PFSK-1 (cell line): ENCODE data around the gene EIF5A.

Experiments used
- FOXP2 ChIP-seq: optimal IDR thresholded peaks from 2 replicates; pipeline ENCODE3; 2011; ENCODE audit warnings: borderline replicate concordance, control low read depth, inconsistent platforms; ENCODE audit not compliant: insufficient read depth; ENCODE audit errors: extremely low read length, extremely low read depth
- POLR2AphosphoS5 ChIP-seq: IDR thresholded peaks from 2 replicates; pipeline ENCODE4 v1.6.1; 2012; ENCODE audit warnings: low read depth, mild to moderate bottlenecking, control low read depth, low read length, moderate library complexity
- REST ChIP-seq, 2 experiments: IDR thresholded peaks; 2 replicates each; pipeline versions ENCODE4 v1.6.1 to v1.8.0; 2011 to 2012; ENCODE audit warnings: low read depth in 2 of 2, low read length in 2 of 2, control low read depth in 1 of 2, inconsistent platforms in 1 of 2, mild to moderate bottlenecking in 1 of 2, moderate library complexity in 1 of 2; ENCODE audit not compliant: insufficient read depth in 1 of 2
- SIN3A ChIP-seq: IDR thresholded peaks from 2 replicates; pipeline ENCODE4 v1.6.1; 2012; ENCODE audit warnings: mild to moderate bottlenecking, low read length, moderate library complexity, borderline replicate concordance; ENCODE audit not compliant: insufficient read depth
- TAF1 ChIP-seq: IDR thresholded peaks from 2 replicates; pipeline ENCODE4 v1.6.1; 2012; ENCODE audit warnings: low read length, control low read depth, borderline replicate concordance; ENCODE audit not compliant: insufficient read depth

The EIF5A gene

GRCh38 chr17:7351665-7352502 is 44.5 kb downstream of the EIF5A start, which contains the start of gene KCTD11:
TSS of gene KCTD11 (plus strand) at chr17:7352162.
- TF ChIP-seq POLR2AphosphoS5 (peak; percentile 77), SIN3A (peak; percentile 36; the same call in 1 of the 2 replicates), REST (IDR thresholded peaks at IDR 0.05; ENCODE audit: insufficient read depth in 1 of 2, low read depth in 2 of 2, low read length in 2 of 2) (0 out of 4 replicates have a peak, but pooled peaks of 1 of the 2 experiments have one; percentile 8), TAF1 (peak; percentile 65; the same call in 1 of the 2 replicates), FOXP2 (peak; percentile 10)

GRCh38 chr17:7352503-7352889 is 45.1 kb downstream of the EIF5A start:
- TF ChIP-seq REST (IDR thresholded peaks at IDR 0.05; ENCODE audit: insufficient read depth in 1 of 2, low read depth in 2 of 2, low read length in 2 of 2) (no peak), FOXP2 (no peak), POLR2AphosphoS5 (no peak), TAF1 (no peak), SIN3A (no peak)

- no peak for TF ChIP-seq TAF1
- no peak for TF ChIP-seq FOXP2
- TF ChIP-seq REST (IDR thresholded peaks at IDR 0.05; ENCODE audit: insufficient read depth in 1 of 2, low read depth in 2 of 2, low read length in 2 of 2) = no peak
- no peak for TF ChIP-seq SIN3A
- TF ChIP-seq POLR2AphosphoS5 = no peak
These were observed 45.6 kb downstream of the EIF5A start for GRCh38 chr17:7352910-7353635.

GRCh38 chr17:7354262-7354843 is 46.9 kb downstream of the EIF5A start:
- no peak for TF ChIP-seq REST (IDR thresholded peaks at IDR 0.05; ENCODE audit: insufficient read depth in 1 of 2, low read depth in 2 of 2, low read length in 2 of 2)
- TF ChIP-seq TAF1 = no peak
- no peak for TF ChIP-seq POLR2AphosphoS5
